OCI-M2 (cell line): ENCODE data around the gene MACF1.
"Not testable (repeated sequence)": the region's sequence is repeated elsewhere in the genome, so short reads cannot be mapped to it uniquely, and the experiment has no call there.

Experiments
- DNase-seq: peaks from one replicate; lab custom pipeline; 2025; ENCODE audit not compliant: unreplicated experiment; lab: John Stamatoyannopoulos, UW

Gene MACF1

DNA sequence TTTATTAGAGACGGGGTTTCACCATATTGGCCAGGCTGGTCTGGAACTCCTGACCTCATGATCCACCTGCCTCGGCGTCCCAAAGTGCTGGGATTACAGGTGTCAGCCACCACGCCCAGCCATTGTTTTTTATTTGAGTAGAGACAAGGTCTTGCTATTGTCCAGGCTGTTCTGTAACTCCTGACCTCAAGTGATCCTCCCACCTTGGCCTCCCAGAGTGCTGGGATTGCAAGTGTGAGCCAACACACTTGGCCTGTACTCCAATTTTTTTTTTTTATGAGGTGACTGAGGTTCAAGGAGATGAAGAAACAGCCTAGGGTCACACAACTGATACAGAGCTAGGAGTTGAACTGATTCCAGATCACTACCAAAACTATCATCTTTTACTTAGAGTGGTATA, 245.5 kb downstream of the MACF1 start:
- DNase-seq, result not testable (repeated sequence)

DNA sequence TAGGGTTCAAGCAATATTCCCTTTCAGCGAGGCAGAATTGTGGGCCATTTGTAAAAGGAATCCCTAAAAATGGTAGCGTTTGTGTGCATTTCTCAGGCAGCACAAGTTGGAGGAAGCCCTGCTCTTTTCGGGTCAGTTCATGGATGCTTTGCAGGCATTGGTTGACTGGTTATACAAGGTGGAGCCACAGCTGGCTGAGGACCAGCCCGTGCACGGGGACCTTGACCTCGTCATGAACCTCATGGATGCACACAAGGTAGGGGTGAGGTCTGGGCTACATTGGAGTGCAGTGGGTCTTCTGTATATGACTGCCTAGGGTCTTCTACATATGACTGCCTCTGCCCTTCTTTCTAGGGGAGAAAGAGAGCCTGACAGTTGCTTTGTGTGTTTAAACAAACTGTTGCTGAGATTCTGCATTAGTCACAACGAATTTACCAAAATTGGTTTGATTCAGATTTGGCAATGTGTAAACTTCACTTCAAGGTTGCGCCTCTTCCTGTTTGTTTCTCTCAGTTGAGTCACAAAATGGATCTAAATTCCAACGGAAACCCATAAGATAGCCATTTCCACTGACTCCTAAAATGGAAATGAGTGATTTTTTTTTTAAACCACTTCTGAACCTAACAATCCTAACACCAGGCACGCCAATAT, 246.6 kb downstream of the MACF1 start:
- DNase-seq, result no peak

DNA sequence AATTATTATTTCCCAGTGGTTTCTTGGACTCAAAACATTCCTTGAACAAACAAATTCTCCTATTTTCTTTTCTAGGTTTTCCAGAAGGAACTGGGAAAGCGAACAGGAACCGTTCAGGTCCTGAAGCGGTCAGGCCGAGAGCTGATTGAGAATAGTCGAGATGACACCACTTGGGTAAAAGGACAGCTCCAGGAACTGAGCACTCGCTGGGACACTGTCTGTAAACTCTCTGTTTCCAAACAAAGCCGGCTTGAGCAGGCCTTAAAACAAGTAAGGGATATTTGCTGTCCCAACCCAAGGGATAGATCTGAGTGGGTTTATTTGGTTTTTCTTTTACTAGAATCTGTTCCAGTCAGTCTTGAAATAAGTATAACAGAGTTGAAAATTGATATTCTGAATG, 247.6 kb downstream of the MACF1 start:
- DNase-seq, result no peak

DNA sequence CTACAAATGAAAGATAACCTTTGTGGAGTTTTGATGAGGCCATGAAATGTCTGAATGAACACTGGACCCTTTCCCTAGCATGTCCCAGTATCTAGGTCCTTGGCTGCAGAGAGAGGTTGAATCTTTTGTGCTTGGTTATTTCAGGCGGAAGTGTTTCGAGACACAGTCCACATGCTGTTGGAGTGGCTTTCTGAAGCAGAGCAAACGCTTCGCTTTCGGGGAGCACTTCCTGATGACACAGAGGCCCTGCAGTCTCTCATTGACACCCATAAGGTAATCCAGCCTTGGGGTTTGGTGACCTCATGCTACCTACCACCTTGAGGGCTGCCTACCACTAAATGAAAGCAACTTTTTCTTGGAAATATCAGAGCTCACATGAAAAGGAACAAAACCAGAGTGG, 248.0 kb downstream of the MACF1 start:
- DNase-seq, result no peak

DNA sequence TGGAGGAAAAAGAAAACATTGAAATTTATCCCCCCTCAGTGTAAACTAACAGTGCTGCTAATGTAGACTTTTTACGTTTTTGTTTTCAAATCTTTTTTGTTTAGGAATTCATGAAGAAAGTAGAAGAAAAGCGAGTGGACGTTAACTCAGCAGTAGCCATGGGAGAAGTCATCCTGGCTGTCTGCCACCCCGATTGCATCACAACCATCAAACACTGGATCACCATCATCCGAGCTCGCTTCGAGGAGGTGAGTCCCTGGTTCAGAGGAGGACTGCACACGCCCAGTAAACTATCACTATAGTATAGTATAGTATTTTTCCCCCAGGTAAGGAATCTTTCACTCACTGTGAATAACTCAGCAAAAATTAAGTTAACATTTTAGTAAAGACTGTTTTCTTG, 249.1 kb downstream of the MACF1 start:
- DNase-seq, result no peak

DNA sequence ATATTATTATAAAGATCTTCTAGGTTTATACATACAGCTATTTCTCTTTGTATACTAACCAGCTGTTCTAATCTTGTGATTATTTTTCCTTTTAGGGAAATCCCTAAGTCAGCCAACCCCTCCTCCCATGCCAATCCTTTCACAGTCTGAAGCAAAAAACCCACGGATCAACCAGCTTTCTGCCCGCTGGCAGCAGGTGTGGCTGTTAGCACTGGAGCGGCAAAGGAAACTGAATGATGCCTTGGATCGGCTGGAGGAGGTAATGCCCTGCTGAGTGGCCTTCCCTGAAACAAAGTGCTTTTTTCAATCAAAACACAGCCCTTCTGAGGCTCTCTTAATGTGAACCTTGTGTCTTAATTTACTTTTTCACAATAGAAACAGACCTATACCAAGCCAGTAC, 254.5 kb downstream of the MACF1 start:
- no peak for DNase-seq

DNA sequence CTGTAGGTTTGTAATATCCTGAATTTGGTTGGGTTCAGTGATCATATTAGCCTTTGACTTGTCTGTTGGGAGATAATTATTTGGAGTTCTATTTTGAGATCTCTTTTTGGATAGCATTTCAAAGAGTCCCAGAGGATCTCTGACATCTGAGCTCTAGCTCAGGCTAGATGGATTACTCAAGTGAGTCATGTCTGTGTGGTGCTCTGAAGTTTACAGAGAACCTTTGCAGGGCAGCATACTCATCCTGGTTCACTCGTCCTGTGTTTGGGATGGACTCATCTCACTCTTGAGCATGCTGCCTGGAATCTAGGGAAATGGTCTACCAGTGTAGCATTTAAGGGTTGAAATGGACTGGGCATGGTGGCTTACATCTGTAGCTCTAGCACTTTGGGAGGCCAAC, 257.6 kb downstream of the MACF1 start:
- no peak for DNase-seq

DNA sequence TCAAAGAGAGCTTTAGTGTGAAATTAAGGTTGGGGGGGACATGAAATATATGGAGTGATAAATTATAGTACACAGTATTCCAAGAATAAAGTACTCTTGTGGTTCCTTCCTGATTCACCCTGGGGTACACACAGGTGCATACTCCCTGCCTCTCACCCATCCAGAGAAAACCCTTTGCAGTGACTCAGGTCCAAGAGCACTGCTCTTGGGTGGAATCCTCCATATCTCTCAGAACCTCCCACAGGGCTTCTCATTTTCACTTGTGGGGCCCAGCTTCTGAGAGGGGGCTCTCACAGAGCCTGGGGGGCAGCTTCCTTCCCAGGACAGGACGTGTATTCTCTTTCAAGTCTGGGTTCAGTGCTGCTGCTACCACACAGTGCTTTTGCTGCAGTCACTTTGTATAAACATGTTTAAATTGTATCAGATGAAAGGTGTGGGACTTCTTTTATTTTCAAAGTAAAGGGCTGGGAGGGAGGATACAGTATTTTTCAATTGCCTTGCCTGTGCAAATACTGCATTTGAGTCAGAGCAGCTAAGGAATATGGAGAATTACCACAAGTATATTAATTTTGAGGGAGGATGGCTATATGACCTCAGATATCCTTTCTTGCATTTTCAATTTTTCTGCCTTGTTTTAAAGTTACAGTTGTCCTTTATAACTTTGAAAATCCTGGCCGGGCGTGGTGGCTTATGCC, 262.1 kb downstream of the MACF1 start:
- no peak for DNase-seq

DNA sequence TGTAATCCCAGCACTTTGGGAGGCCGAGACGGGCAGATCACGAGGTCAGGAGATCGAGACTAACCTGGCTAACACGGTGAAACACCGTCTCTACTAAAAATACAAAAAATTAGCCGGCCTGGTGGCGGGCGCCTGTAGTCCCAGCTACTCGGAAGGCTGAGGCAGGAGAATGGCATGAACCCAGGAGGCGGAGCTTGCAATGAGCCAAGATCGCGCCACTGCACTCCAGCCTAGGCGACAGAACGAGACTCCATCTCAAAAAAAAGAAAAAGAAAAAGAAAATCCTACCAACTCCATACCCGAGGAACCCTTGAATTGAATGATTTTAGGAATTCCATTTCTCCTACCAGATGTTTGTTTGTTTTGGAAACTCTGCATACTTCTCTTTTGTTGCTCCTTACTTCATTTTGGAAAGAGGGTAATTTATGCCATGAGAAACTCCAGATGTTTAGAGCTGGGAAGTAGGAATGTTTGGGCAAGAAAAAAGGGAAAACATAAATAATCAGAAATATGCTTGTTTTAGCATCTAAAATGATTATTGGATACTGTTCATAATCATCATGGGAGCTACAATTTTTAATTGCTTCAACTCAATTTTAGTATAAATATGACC, 262.7 kb downstream of the MACF1 start:
- DNase-seq, result not testable (repeated sequence)

DNA sequence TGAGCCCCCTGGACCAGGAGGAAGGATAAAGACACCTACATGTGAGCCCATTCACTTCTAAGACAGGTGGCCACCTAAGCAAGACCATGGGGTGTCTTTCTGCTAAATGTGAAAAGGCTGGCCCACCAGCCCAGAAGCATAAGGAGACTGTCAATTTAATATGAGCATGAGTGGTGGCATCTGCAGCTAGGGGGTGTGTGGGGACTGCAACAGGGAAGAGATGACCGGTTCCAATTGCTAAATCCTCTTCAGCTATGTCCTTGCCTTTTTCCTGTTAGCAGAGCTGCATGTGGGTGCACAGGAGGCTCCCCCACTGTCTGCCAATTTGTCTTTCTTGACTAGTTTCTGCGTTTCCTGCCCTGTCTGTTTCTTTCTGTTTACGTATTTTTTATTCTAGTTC, 264.7 kb downstream of the MACF1 start:
- no peak for DNase-seq

DNA sequence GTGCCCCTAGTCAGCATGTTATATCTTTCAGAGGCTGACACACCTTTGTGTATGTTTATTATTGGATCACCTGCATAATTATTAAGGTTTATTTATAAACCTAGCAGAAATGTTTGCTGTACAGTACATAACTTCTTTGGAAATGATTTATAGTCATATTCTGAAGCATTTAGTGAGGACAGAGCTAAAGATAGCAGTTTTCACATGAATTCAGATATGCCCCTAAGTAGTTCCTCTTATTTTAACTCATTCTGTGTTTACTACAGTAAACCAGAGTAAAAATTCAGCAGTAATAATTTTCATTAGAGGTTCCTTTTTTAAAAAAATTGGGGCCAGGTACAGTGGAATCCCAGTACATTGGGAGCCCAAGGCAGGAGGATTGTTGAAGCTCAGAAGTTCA, 265.5 kb downstream of the MACF1 start:
- no peak for DNase-seq

DNA sequence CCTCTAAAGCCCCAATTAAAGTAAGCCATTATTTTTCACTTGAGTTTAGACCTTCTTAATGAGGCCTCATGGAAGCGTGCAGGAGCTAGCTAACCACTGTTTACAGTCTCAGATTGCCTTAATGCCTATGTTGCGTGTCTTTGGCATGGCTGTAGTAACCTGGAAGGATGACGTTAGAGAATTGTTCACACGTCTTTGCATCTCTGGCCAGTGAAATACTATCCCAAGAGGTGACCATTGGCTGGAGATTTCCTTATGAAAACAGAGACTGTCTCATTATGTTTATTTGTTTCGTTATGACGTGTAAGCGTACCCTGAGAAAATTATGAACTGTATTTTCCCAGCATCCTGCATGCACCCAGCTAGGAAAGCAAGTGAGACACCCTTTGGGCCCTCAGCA, 268.3 kb downstream of the MACF1 start:
- no peak for DNase-seq

DNA sequence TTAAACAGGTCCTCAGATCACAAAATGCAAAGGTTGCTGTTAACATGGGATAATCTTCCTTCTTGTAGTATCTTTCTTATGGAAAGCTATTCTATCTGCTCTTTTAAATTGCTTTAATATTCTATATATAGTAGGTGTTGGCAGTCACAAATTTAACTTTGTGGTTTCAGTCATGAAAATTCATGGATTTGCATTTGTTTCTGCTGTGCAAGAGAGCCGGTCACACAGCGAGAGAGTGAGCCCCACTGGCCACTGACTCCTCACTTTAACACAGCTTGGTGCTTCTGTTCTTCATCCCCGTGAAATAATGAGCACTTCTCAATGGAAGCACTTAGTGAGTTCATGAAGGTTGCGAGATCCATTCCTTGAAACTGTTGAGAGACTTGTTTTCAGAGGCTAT, 268.8 kb downstream of the MACF1 start:
- no peak for DNase-seq

DNA sequence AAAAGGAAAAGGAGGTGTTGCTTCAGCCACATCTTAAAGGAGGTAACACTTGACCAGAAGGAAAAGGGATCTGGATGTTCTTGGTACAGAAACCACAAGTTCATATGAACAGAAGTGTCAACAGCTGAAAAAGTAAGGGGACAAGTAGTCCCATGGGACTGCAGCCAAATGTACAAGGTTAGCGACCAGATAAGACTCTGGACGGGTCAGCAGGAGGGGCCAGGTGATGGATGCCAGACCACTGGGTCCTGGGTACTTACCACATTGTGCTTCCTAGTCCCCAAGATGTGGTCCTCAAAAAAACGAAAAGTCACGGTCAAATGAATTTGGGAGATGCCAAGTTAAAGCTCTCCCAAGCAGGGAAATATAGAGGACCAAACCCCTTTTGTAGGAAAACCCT, 270.3 kb downstream of the MACF1 start:
- no peak for DNase-seq

DNA sequence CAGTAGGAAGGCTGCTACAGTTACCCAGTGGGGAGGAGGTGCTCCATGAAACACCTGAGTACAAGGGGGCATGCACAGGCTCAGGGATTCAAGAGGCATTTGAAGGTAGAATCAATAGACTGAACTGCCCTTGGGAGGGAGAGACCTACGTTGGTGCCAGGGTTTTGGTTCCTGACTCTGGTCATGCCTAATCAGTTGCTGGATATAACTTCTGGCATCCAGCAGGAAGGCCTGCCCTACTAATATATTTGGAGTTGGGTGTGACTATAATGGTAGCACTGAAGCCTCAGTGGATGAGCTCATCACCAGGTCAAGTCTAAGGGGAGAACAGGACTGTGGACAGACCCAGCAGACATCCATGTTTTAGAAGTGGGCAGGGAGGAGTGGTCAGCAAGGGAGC, 271.1 kb downstream of the MACF1 start:
- DNase-seq, result not testable (repeated sequence)

DNA sequence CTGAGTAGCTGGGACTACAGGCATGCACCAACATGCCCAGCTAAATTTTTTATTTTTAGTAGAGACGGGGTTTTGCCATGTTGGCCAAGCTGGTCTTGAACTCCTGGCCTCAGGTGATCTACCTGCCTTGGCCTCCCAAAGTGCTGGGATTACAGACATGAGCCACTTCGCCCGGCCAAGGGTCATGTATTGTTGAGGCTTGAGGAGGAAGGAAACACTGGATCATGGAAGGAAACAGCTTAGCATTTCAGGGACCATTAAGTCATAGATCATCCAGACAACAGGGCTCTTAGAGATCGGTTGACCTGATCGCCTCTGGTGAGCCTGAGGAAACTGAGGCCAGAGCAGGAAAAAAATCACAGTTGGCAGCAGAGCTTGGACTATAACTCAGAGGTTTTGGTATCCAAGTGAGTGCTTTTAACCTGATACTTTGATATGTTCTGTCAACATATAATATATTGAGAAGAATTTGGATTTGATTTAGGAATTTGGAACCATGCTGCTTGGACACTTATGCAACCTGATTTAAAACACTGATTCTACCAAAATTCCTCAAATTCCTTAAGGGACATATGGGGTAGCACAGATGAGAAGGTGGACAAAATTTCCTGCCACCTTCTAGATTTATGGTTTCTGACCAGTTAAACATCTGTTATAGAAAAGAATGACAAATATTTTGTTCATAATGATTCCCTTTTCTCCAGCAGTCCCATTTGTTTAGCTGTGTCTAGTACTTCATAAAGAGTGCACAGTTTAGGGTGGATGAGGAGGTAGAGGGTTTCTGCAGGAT, 273.8 kb downstream of the MACF1 start:
- DNase-seq, result no peak

DNA sequence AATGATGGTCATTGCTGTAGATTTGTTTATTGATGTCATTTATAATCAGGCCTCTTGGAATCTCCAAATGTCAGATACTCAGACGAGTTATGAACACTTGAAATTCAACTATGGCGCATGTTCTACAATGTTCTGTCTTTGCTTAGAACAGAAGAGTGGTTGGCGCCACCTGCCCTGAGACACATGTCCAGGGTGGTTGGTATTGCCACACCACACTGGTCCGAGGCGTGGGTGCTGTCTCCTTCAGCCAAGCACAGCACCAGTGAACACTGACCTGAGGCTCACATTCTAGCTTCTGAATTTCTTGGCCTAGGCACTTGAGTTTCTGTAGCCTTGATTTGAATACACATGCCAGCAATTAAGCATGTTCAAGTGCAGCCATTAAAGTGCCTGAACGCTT, 276.8 kb downstream of the MACF1 start:
- DNase-seq, result no peak

DNA sequence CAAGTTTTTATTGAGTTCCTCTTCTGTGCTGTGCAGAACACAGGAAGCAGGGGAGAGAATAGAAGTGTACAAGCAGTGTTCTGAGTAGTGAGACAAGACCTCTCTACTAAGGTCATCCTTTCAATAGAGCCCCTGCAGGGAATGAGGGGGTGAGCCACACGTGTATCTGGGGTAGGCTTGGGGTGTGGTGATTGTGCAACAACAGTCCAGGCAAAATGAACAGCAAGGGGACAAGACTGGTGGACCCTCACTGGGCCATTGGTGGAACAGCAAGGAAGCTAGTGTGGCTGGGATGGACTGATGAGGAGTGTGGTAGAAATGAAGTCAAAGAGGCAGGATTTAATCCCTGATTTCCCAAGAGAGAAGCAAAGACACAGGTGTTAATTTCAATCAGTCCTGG, 278.8 kb downstream of the MACF1 start:
- no peak for DNase-seq

DNA sequence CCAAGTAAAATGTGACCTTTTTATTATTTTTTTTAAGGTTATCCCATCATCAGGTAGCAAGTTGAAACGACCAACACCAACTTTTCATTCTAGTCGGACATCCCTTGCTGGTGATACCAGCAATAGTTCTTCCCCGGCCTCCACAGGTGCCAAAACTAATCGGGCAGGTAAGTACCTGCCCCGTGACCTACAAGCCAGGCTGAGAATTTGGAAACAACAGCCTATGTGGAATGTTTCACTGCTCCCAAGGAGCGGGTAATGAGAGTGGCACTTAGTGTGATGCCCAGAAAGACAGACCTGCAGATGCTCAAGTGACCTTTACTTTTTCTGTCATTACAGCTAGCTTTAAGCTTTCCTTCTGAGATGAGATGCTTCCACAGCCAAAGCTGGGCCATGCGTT, 280.1 kb downstream of the MACF1 start:
- no peak for DNase-seq

DNA sequence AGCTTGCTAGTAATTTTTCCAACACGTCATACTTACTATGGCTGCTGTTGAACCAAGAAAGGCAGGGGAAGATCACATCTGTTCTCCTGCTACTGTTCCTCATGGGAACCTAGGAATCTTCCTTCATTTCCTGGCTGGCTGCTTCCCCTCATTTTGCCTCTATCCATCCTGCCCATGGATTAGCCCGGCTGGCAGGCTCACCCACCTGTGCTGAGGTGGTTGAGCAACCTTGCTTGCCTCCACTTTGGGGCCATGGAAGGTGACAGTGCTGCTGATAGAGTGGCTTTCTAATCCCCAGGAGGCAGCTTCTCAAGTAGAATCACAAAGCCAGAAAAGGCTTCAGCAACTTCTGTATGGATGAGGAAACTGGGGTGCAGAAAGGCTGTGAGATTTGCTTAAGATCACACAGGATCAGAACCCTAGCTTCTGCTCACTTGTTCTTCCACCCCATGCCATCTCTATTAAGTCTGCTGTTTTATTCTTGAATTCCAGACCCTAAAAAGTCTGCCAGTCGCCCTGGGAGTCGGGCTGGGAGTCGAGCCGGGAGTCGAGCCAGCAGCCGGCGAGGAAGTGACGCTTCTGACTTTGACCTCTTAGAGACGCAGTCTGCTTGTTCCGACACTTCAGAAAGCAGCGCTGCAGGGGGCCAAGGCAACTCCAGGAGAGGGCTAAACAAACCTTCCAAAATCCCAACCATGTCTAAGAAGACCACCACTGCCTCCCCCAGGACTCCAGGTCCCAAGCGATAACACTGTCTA, 280.7 kb downstream of the MACF1 start:
- no peak for DNase-seq

DNA sequence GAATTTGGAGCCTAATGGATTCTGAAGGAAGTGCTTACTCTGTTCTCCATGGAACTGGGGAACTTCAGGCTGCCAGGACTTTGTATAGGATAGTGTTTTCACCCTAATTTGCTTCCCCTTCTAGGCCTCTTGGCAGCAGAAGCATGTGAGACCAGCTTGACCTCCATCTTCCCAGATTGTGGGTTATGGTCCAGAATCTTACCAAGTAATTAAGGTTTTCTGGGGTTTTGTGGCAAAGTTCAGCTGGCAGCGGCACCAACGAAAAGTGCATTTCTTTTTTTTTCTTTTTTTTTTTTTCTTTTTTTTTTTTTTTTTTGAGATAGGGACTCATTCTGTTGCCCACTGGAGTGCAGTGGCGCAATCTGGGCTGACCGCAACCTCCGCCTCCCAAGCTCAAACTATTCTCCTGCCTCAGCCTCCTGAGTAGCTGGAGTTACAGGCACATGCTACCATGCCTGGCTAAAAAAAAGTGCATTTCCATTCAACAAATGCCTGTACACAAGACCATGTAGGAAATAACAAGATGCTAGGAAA, 283.6 kb downstream of the MACF1 start:
- DNase-seq, result no peak
